SK-N-SH treated with all-trans-retinoic acid at 6 μM for 48 hours (cell line): ENCODE results near the gene CKMT2.

ENCODE experiments used
- ATAC-seq: fragments of 200-7000 bp; cut with Tn5 transposase; 3 replicates; pipeline ENCODE4 v1.9.1; 2020; ENCODE audit warnings: mild to moderate bottlenecking, moderate library complexity
- ARNTL ChIP-seq: fragments of 450-650 bp; formaldehyde crosslinking; IDR thresholded peaks from 2 replicates; pipeline ENCODE4 v1.5.0; 2020; ENCODE audit warnings: low read depth, mild to moderate bottlenecking, moderate library complexity, borderline replicate concordance
- BACH2 ChIP-seq: fragments of 250-450 bp; sonication (Bioruptor Pico); IDR thresholded peaks from 2 replicates; pipeline ENCODE4 v1.9.0; 2021; ENCODE audit warnings: mild to moderate bottlenecking, borderline replicate concordance
- CSDC2 ChIP-seq: fragments of 250-450 bp; sonication (Bioruptor Pico); IDR thresholded peaks from 2 replicates; pipeline ENCODE4 v1.5.0; 2020; ENCODE audit warnings: mild to moderate bottlenecking, moderate library complexity
- ESRRG ChIP-seq: fragments of 250-450 bp; sonication (Bioruptor Pico); IDR thresholded peaks from 2 replicates; pipeline ENCODE4 v1.6.1; 2021; ENCODE audit warnings: mild to moderate bottlenecking
- GLIS3 ChIP-seq: fragments of 250-450 bp; sonication (Bioruptor Pico); IDR thresholded peaks from 2 replicates; pipeline ENCODE4 v1.5.0; 2020; ENCODE audit warnings: mild to moderate bottlenecking, moderate library complexity
- ISL1 ChIP-seq: fragments of 250-450 bp; sonication (Bioruptor Pico); IDR thresholded peaks from 2 replicates; pipeline ENCODE4 v2.1.2; 2022; ENCODE audit warnings: mild to moderate bottlenecking, moderate library complexity
- OSR1 ChIP-seq: fragments of 250-450 bp; sonication (Bioruptor Pico); IDR thresholded peaks from 2 replicates; pipeline ENCODE4 v1.8.0; 2022; ENCODE audit warnings: moderate library complexity, mild to moderate bottlenecking, inconsistent platforms
- PPARA ChIP-seq: fragments of 250-450 bp; sonication (Bioruptor Pico); IDR thresholded peaks from 2 replicates; pipeline ENCODE4 v1.5.0; 2020; ENCODE audit warnings: mild to moderate bottlenecking, borderline replicate concordance
- RARB ChIP-seq: fragments of 250-450 bp; sonication (Bioruptor Pico); IDR thresholded peaks from 2 replicates; pipeline ENCODE4 v1.8.0; 2021; ENCODE audit warnings: mild to moderate bottlenecking, moderate library complexity
- TCF4 ChIP-seq: fragments of 250-450 bp; sonication (Bioruptor Pico); IDR thresholded peaks from 2 replicates; pipeline ENCODE4 v1.8.0; 2021; ENCODE audit warnings: mild to moderate bottlenecking, moderate library complexity, borderline replicate concordance
- TOX ChIP-seq: fragments of 250-450 bp; sonication (Bioruptor Pico); IDR thresholded peaks from 2 replicates; pipeline ENCODE4 v1.8.0; 2021; ENCODE audit warnings: mild to moderate bottlenecking, moderate library complexity, borderline replicate concordance
- ZC3H10 ChIP-seq: fragments of 250-450 bp; sonication (Bioruptor Pico); IDR thresholded peaks from 2 replicates; pipeline ENCODE4 v1.5.1; 2021; ENCODE audit warnings: mild to moderate bottlenecking, moderate library complexity
- ZFP3 ChIP-seq: fragments of 250-450 bp; sonication (Bioruptor Pico); IDR thresholded peaks from 2 replicates; pipeline ENCODE4 v1.5.0; 2020; ENCODE audit warnings: mild to moderate bottlenecking, moderate library complexity
- ZFP30 ChIP-seq: fragments of 450-650 bp; formaldehyde crosslinking; IDR thresholded peaks from 2 replicates; pipeline ENCODE4 v1.5.0; 2022; ENCODE audit warnings: mild to moderate bottlenecking, moderate library complexity
- ZNF70 ChIP-seq: fragments of 450-650 bp; formaldehyde crosslinking; IDR thresholded peaks from 2 replicates; pipeline ENCODE4 v1.5.0; 2020; ENCODE audit warnings: mild to moderate bottlenecking, moderate library complexity
- ZNF8 ChIP-seq: fragments of 450-650 bp; formaldehyde crosslinking; IDR thresholded peaks from 2 replicates; pipeline ENCODE4 v1.5.0; 2020; ENCODE audit warnings: mild to moderate bottlenecking, moderate library complexity
- TF ChIP-seq, protein P1 (sequence below): fragments of 250-450 bp; sonication (Bioruptor Pico); IDR thresholded peaks from 2 replicates; pipeline ENCODE4 v1.8.0; 2021; ENCODE audit warnings: low read depth, mild to moderate bottlenecking, moderate library complexity, borderline replicate concordance
- TF ChIP-seq, protein P2 (sequence below): fragments of 250-450 bp; sonication (Bioruptor Pico); IDR thresholded peaks from 2 replicates; pipeline ENCODE4 v1.8.0; 2020; ENCODE audit warnings: mild to moderate bottlenecking, moderate library complexity, borderline replicate concordance
- TF ChIP-seq, protein P3 (sequence below): fragments of 250-450 bp; sonication (Bioruptor Pico); IDR thresholded peaks from 2 replicates; pipeline ENCODE4 v1.5.1; 2020; ENCODE audit warnings: low read depth, mild to moderate bottlenecking, moderate library complexity
- TF ChIP-seq, protein P4 (sequence below): fragments of 250-450 bp; sonication (Bioruptor Pico); IDR thresholded peaks from 2 replicates; pipeline ENCODE4 v1.5.0; 2020; ENCODE audit warnings: mild to moderate bottlenecking, moderate library complexity
- TF ChIP-seq, protein P5 (sequence below): fragments of 250-450 bp; sonication (Bioruptor Pico); IDR thresholded peaks from 2 replicates; pipeline ENCODE4 v1.5.1; 2021; ENCODE audit warnings: mild to moderate bottlenecking, moderate library complexity

Gene CKMT2

DNA sequence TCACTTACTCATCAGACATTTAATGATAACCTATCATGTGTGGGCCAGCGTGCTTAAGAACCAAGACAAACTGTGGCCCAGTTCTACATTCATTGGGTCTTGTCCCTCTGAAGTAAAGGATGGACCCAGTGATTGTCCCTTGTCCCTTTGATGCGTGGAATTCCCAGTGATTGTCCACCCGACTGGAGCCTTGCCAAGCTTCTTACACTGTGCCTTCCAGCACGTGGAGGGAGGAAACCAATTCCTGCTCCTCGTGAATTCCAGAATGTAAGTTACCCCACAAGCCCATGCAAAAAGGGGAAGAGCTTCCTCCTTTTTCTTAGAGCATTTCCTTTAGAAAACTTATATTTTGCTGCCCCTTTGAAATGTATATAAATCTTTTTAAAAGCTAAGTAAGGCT, 7.9 kb downstream of the CKMT2 start:
- TF ChIP-seq ZNF8 (CRISPR knock-in tag) = no peak
- no peak for TF ChIP-seq CSDC2 (CRISPR knock-in tag)
- TF ChIP-seq PPARA (CRISPR knock-in tag) = no peak
- no peak for TF ChIP-seq ZFP3 (CRISPR knock-in tag)
- no peak for TF ChIP-seq RARB (CRISPR knock-in tag)
- TF ChIP-seq ZFP30 (CRISPR knock-in tag) = no peak
- TF ChIP-seq TOX = no peak
- TF ChIP-seq BACH2 (CRISPR knock-in tag) = no peak
- TF ChIP-seq, protein P1, sequence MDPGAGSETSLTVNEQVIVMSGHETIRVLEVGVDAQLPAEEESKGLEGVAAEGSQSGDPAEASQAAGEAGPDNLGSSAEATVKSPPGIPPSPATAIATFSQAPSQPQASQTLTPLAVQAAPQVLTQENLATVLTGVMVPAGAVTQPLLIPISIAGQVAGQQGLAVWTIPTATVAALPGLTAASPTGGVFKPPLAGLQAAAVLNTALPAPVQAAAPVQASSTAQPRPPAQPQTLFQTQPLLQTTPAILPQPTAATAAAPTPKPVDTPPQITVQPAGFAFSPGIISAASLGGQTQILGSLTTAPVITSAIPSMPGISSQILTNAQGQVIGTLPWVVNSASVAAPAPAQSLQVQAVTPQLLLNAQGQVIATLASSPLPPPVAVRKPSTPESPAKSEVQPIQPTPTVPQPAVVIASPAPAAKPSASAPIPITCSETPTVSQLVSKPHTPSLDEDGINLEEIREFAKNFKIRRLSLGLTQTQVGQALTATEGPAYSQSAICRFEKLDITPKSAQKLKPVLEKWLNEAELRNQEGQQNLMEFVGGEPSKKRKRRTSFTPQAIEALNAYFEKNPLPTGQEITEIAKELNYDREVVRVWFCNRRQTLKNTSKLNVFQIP (CRISPR knock-in tag) = no peak
- no peak for TF ChIP-seq ZC3H10 (CRISPR knock-in tag)
- TF ChIP-seq GLIS3 (CRISPR knock-in tag) = no peak
- TF ChIP-seq, protein P2, sequence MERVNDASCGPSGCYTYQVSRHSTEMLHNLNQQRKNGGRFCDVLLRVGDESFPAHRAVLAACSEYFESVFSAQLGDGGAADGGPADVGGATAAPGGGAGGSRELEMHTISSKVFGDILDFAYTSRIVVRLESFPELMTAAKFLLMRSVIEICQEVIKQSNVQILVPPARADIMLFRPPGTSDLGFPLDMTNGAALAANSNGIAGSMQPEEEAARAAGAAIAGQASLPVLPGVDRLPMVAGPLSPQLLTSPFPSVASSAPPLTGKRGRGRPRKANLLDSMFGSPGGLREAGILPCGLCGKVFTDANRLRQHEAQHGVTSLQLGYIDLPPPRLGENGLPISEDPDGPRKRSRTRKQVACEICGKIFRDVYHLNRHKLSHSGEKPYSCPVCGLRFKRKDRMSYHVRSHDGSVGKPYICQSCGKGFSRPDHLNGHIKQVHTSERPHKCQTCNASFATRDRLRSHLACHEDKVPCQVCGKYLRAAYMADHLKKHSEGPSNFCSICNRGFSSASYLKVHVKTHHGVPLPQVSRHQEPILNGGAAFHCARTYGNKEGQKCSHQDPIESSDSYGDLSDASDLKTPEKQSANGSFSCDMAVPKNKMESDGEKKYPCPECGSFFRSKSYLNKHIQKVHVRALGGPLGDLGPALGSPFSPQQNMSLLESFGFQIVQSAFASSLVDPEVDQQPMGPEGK (CRISPR knock-in tag) = no peak
- TF ChIP-seq ESRRG (CRISPR knock-in tag) = no peak
- TF ChIP-seq, protein P3, sequence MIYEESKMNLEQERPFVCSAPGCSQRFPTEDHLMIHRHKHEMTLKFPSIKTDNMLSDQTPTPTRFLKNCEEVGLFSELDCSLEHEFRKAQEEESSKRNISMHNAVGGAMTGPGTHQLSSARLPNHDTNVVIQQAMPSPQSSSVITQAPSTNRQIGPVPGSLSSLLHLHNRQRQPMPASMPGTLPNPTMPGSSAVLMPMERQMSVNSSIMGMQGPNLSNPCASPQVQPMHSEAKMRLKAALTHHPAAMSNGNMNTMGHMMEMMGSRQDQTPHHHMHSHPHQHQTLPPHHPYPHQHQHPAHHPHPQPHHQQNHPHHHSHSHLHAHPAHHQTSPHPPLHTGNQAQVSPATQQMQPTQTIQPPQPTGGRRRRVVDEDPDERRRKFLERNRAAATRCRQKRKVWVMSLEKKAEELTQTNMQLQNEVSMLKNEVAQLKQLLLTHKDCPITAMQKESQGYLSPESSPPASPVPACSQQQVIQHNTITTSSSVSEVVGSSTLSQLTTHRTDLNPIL (CRISPR knock-in tag) = no peak
- TF ChIP-seq, protein P4, sequence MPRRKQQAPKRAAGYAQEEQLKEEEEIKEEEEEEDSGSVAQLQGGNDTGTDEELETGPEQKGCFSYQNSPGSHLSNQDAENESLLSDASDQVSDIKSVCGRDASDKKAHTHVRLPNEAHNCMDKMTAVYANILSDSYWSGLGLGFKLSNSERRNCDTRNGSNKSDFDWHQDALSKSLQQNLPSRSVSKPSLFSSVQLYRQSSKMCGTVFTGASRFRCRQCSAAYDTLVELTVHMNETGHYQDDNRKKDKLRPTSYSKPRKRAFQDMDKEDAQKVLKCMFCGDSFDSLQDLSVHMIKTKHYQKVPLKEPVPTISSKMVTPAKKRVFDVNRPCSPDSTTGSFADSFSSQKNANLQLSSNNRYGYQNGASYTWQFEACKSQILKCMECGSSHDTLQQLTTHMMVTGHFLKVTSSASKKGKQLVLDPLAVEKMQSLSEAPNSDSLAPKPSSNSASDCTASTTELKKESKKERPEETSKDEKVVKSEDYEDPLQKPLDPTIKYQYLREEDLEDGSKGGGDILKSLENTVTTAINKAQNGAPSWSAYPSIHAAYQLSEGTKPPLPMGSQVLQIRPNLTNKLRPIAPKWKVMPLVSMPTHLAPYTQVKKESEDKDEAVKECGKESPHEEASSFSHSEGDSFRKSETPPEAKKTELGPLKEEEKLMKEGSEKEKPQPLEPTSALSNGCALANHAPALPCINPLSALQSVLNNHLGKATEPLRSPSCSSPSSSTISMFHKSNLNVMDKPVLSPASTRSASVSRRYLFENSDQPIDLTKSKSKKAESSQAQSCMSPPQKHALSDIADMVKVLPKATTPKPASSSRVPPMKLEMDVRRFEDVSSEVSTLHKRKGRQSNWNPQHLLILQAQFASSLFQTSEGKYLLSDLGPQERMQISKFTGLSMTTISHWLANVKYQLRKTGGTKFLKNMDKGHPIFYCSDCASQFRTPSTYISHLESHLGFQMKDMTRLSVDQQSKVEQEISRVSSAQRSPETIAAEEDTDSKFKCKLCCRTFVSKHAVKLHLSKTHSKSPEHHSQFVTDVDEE = no peak
- TF ChIP-seq ISL1 (CRISPR knock-in tag) = no peak
- no peak for TF ChIP-seq ZNF70 (CRISPR knock-in tag)
- ATAC-seq = no peak

DNA sequence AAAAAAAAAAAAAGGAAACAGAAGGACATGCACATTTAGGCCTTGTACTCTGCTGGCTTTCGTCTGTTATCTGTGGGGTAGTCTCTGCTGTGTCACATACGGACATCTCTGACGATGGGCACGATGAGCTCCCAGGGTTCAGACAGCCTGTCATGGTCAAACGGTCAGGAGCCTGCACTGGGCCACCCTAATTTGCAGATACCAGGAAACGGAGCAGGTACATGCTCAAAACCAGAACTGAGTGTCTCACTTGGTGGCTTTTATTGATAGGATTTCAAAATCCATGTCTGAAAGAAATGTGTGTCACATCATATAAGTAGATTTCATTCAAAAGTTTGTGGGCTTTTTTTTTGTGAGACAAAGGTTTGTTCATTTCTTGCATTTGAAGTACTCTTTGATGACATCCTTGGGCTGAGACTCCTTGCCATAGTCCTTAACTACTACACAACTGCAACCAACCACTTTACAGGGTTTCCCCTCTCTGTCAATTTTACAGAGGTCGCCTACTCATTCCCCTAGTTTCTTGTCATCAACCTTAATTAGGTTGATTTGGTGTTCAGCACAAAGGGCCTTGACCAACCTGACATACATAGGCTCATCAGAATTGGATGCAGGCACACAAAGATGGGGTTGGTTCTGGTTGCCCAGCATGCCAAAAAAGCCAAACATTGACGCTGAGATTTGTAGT, 9.0 kb downstream of the CKMT2 start:
- no peak for ATAC-seq
- TF ChIP-seq ZC3H10 (CRISPR knock-in tag) = no peak
- no peak for TF ChIP-seq TCF4 (CRISPR knock-in tag)
- no peak for TF ChIP-seq PPARA (CRISPR knock-in tag)
- TF ChIP-seq ARNTL (CRISPR knock-in tag) = no peak
- TF ChIP-seq, protein P2 (CRISPR knock-in tag) = no peak
- no peak for TF ChIP-seq RARB (CRISPR knock-in tag)
- TF ChIP-seq ISL1 (CRISPR knock-in tag) = no peak
- TF ChIP-seq, protein P4 = no peak
- TF ChIP-seq ZFP3 (CRISPR knock-in tag) = no peak
- TF ChIP-seq, protein P5, sequence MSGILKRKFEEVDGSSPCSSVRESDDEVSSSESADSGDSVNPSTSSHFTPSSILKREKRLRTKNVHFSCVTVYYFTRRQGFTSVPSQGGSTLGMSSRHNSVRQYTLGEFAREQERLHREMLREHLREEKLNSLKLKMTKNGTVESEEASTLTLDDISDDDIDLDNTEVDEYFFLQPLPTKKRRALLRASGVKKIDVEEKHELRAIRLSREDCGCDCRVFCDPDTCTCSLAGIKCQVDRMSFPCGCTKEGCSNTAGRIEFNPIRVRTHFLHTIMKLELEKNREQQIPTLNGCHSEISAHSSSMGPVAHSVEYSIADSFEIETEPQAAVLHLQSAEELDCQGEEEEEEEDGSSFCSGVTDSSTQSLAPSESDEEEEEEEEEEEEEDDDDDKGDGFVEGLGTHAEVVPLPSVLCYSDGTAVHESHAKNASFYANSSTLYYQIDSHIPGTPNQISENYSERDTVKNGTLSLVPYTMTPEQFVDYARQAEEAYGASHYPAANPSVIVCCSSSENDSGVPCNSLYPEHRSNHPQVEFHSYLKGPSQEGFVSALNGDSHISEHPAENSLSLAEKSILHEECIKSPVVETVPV = no peak
- no peak for TF ChIP-seq OSR1 (CRISPR knock-in tag)
- no peak for TF ChIP-seq GLIS3 (CRISPR knock-in tag)
- TF ChIP-seq CSDC2 (CRISPR knock-in tag) = no peak
- no peak for TF ChIP-seq BACH2 (CRISPR knock-in tag)
- no peak for TF ChIP-seq ZFP30 (CRISPR knock-in tag)
- TF ChIP-seq, protein P1 (CRISPR knock-in tag) = no peak
